H1 (cell line): ENCODE data around the gene SFXN1.

Source experiments
- JUND ChIP-seq: IDR thresholded peaks from 2 replicates; pipeline ENCODE4 v1.6.1; 2011; ENCODE audit warnings: mild to moderate bottlenecking, improper control_type of control experiment, low read length
- POLR2A ChIP-seq, 2 experiments: IDR thresholded peaks; 1 replicate in 1 of 2; 2 replicates in 1 of 2; pipeline ENCODE4 v1.6.1; 2011; ENCODE audit warnings: low read depth in 2 of 2, low read length in 2 of 2, mild to moderate bottlenecking in 2 of 2; ENCODE audit errors: control extremely low read depth in 1 of 2

DNA sequence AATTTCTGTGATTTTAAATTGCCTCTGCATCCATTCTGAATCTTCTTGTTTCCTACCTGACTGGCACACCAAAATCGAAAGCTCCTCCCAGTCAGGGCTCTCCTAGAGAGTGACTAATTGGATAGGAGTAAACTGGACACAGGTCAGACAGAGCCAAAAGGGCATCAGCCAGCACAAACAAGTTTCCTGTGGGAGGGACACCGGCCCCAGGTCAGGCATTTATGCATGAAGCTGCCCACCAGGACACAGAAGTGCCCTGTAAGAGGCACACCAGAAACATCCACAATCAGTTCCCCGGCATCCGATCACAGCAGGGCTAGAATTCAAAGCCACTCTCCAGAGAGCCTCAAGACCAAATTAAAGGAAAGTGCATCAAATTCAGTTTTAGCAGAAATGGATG is 78.4 kb downstream of the SFXN1 start:
- TF ChIP-seq JUND (no peak), POLR2A (IDR thresholded peaks at IDR 0.05; ENCODE audit: control extremely low read depth in 1 of 2, low read depth in 2 of 2, low read length in 2 of 2) (no peak)
